Measurements from ENCODE around the gene PTGFR.

The PTGFR gene

GRCh38 chr1:78520216-78520615, 29.4 kb downstream of the PTGFR start:
- DNase-seq (ENCODE audit: low read depth in 2 of 2) = no peak

GRCh38 chr1:78520843-78521242, 30.1 kb downstream of the PTGFR start:
- DNase-seq (ENCODE audit: low read depth in 2 of 2) = no peak

- DNase-seq (ENCODE audit: low read depth in 2 of 2) = no peak
Observed at GRCh38 chr1:78522136-78522535, 31.4 kb downstream of the PTGFR start.

- DNase-seq (ENCODE audit: low read depth in 2 of 2) = no peak
Observed at GRCh38 chr1:78526496-78526895, 35.7 kb downstream of the PTGFR start.

- no peak for DNase-seq (ENCODE audit: low read depth in 2 of 2)
Observed at GRCh38 chr1:78527706-78528105, 36.9 kb downstream of the PTGFR start.

GRCh38 chr1:78533527-78533926, 42.8 kb downstream of the PTGFR start:
- DNase-seq (ENCODE audit: low read depth in 2 of 2) = no peak

- DNase-seq (ENCODE audit: low read depth in 2 of 2) = no peak
Observed at GRCh38 chr1:78535286-78535685, 44.5 kb downstream of the PTGFR start.

- DNase-seq (ENCODE audit: low read depth in 2 of 2) = no peak
Observed at GRCh38 chr1:78536427-78536826, 45.7 kb downstream of the PTGFR start.

GRCh38 chr1:78540048-78540447, 49.3 kb downstream of the PTGFR start:
- no peak for DNase-seq (ENCODE audit: low read depth in 2 of 2)

GRCh38 chr1:78541479-78541878, 50.7 kb downstream of the PTGFR start:
- DNase-seq (ENCODE audit: low read depth in 2 of 2) = no peak

GRCh38 chr1:78543941-78544643, 53.3 kb downstream of the PTGFR start:
- no peak for DNase-seq (ENCODE audit: low read depth in 2 of 2)

GRCh38 chr1:78547081-78547480, 56.3 kb downstream of the PTGFR start:
- DNase-seq (ENCODE audit: low read depth in 2 of 2) = no peak

- no peak for DNase-seq (ENCODE audit: low read depth in 2 of 2)
Observed at GRCh38 chr1:78549331-78549730, 58.6 kb downstream of the PTGFR start.

GRCh38 chr1:78549891-78550290, 59.1 kb downstream of the PTGFR start:
- no peak for DNase-seq (ENCODE audit: low read depth in 2 of 2)

- DNase-seq (ENCODE audit: low read depth in 2 of 2) = no peak
Observed at GRCh38 chr1:78553859-78554258, 63.1 kb downstream of the PTGFR start.

- no peak for DNase-seq (ENCODE audit: low read depth in 2 of 2)
Observed at GRCh38 chr1:78554840-78555239, 64.1 kb downstream of the PTGFR start.

- no peak for DNase-seq (ENCODE audit: low read depth in 2 of 2)
Observed at GRCh38 chr1:78559680-78560079, 68.9 kb downstream of the PTGFR start.

GRCh38 chr1:78560811-78561210, 70.0 kb downstream of the PTGFR start:
- DNase-seq (ENCODE audit: low read depth in 2 of 2) = no peak

- no peak for DNase-seq (ENCODE audit: low read depth in 2 of 2)
Observed at GRCh38 chr1:78561856-78562255, 71.1 kb downstream of the PTGFR start.

- no peak for DNase-seq (ENCODE audit: low read depth in 2 of 2)
Observed at GRCh38 chr1:78565393-78565792, 74.6 kb downstream of the PTGFR start.

GRCh38 chr1:78570539-78570938, 79.8 kb downstream of the PTGFR start:
- no peak for DNase-seq (ENCODE audit: low read depth in 2 of 2)

GRCh38 chr1:78577257-78578100, 86.7 kb downstream of the PTGFR start:
- no peak for DNase-seq (ENCODE audit: low read depth in 2 of 2)

- no peak for DNase-seq (ENCODE audit: low read depth in 2 of 2)
Observed at GRCh38 chr1:78586572-78586971, 95.8 kb downstream of the PTGFR start.
